ENCODE data around the gene MROH2A.

Gene MROH2A

DNA sequence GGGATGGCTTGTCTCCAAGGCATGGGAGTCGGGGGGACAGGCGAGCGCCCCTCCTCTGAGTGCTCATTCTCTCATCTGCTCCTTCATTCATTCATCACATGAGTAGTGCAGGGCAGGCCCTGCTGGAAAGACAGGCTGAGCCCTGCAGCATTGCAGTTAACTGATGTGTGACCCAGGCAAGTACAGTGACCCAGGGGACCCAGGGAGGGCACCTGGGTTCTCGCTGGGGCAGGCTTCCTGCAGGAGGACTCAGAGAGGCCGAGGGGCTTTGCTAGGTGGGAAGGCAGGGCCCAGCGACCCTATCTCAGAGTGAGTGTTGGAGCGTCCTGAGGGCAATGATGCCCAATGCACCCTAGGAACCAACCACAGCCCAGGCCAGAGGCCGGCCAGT lies 45.6 kb downstream of the MROH2A start:
- FAIRE-seq, result no peak
- TF ChIP-seq POLR2A (IDR thresholded peaks at IDR 0.05; ENCODE audit: low read depth, low read length) (no peak), TAF1 (IDR thresholded peaks at IDR 0.05; ENCODE audit: borderline replicate concordance, low read depth, low read length) (no peak), POLR2AphosphoS5 (IDR thresholded peaks at IDR 0.05; ENCODE audit: low read depth, low read length) (no peak)
- DNase-seq (ENCODE audit: insufficient read length), result no peak

DNA sequence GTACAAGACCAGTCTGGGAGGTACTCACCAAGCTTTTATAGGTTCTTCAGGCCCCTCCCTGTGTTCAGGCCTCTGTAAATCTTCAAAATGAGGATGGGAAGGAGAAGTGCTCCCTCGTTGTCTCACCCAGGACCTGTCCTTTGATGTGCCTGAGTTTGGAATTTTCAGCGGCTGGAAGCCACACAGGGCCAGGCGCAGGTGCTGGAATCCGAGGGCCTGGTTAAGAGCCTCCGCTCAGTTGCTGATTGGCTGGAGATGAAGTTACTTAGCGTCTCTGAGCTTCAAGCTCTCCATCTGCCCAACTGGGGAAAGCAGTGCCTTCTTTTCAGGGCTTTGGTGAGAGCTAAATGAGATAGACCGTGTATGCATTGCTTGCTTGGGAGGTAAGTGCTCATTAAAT lies 46.2 kb downstream of the MROH2A start:
- DNase-seq (ENCODE audit: insufficient read length) (no peak), FAIRE-seq (no peak)
- no peak for TF ChIP-seq TAF1 (IDR thresholded peaks at IDR 0.05; ENCODE audit: borderline replicate concordance, low read depth, low read length)
- TF ChIP-seq POLR2AphosphoS5 (IDR thresholded peaks at IDR 0.05; ENCODE audit: low read depth, low read length), result no peak
- no peak for TF ChIP-seq POLR2A (IDR thresholded peaks at IDR 0.05; ENCODE audit: low read depth, low read length)

- TF ChIP-seq POLR2AphosphoS5 (IDR thresholded peaks at IDR 0.05; ENCODE audit: low read depth, low read length) (no peak), POLR2A (IDR thresholded peaks at IDR 0.05; ENCODE audit: low read depth, low read length) (no peak), TAF1 (IDR thresholded peaks at IDR 0.05; ENCODE audit: borderline replicate concordance, low read depth, low read length) (no peak)
- no peak for FAIRE-seq
- no peak for DNase-seq (ENCODE audit: insufficient read length)
These were observed 50.5 kb downstream of the MROH2A start for GRCh38 chr2:233828546-233829192.

GRCh38 chr2:233829193-233830110 lies 51.3 kb downstream of the MROH2A start:
- no peak for FAIRE-seq
- TF ChIP-seq TAF1 (IDR thresholded peaks at IDR 0.05; ENCODE audit: borderline replicate concordance, low read depth, low read length) (no peak), POLR2A (IDR thresholded peaks at IDR 0.05; ENCODE audit: low read depth, low read length) (no peak), POLR2AphosphoS5 (IDR thresholded peaks at IDR 0.05; ENCODE audit: low read depth, low read length) (no peak)
- no peak for DNase-seq (ENCODE audit: insufficient read length)

DNA sequence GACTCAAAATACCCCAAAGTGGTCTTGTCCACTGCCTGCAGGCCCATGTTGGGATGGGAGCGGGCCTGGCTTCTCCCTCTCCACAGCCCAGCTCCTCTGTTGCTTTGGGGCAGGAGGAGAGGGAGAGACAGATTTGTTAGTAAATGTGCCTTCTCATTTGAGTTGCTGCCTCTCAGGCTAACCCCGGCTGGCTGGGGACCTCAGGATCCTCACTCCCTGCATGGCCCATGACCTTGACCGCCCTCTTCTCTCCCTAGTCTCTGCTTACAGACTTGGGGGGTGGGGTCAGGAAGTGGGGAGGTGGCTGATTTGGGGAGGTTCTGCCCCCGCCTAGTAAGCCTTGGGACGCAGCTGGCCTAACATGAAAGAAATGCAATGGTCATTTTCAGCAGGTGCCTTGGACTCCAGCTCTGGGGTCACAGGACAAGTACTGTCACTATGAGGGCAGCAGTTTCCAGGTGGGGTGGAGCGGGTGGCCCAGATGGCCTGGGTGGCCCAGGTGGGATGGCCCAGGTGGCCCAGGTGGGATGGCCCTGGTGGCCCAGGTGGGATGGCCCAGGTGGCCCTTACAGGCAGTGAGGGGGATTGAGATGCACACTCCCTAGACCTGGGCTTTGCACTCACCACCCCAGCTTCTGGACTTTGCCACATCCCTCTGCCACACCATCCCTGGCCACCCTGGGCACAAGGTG lies 52.1 kb downstream of the MROH2A start:
- DNase-seq (ENCODE audit: insufficient read length) (no peak), FAIRE-seq (no peak)
- no peak for TF ChIP-seq TAF1 (IDR thresholded peaks at IDR 0.05; ENCODE audit: borderline replicate concordance, low read depth, low read length)
- TF ChIP-seq POLR2AphosphoS5 (IDR thresholded peaks at IDR 0.05; ENCODE audit: low read depth, low read length), result no peak
- TF ChIP-seq POLR2A (IDR thresholded peaks at IDR 0.05; ENCODE audit: low read depth, low read length), result no peak

DNA sequence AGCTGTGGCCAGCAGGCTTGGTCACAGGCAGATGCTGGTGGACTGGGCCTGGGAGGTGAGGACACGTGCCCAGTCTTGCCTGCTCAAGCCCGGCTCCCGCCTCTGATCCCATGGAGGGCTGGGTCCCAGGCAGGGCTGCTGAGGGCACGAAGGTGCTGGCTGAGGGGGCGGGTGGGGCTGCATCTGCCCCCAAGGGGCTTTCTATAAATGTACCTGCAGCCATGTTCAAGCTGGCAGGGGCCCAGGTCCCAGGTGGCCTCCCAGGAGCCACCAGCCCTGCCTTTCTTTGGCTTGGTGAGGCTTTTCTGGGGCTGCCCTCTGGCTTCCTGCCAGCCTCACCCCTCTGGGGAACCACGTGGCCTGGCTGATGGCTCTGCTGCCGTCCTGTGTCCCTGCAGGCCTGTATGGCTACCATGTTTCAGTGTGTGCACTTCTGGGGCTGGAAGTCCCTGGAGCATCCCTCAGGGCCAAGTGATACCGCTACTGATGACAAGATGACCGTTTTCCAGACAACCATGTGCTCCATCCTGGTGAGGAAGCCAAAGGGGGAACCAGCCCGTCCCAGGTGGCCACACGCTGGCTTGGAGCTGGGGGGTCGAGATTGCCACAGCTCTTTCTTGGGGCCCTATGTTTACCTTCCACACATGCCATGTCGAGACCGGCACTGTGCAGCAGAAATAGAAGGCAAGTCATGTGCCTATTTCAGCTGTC lies 53.0 kb downstream of the MROH2A start:
- no peak for FAIRE-seq
- no peak for DNase-seq (ENCODE audit: insufficient read length)
- TF ChIP-seq POLR2A (IDR thresholded peaks at IDR 0.05; ENCODE audit: low read depth, low read length) (no peak), POLR2AphosphoS5 (IDR thresholded peaks at IDR 0.05; ENCODE audit: low read depth, low read length) (no peak), TAF1 (IDR thresholded peaks at IDR 0.05; ENCODE audit: borderline replicate concordance, low read depth, low read length) (no peak)

GRCh38 chr2:233831861-233832260 lies 53.7 kb downstream of the MROH2A start:
- no peak for DNase-seq (ENCODE audit: insufficient read length)
- no peak for FAIRE-seq
- TF ChIP-seq TAF1 (IDR thresholded peaks at IDR 0.05; ENCODE audit: borderline replicate concordance, low read depth, low read length), result no peak

DNA sequence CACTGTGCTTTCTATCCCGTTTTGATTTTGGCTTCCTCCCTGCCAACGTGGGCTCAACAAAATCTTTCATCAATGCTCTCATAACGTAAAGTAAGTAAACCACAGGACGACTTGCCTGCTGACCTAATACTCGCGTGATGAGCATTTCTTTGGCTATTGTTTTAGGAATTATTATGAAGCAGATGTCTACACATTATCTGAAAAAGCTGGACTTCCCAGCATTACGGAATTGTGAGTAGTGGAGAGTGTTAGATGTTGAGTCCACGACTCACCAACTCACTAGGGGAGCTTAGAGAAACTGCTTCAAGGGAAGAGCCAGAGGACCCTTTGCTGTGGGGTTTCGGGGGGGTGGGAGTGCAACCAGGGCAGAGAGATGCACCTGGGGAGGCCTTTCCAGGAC lies 54.3 kb downstream of the MROH2A start:
- TF ChIP-seq POLR2A (IDR thresholded peaks at IDR 0.05; ENCODE audit: low read depth, low read length) (no peak), POLR2AphosphoS5 (IDR thresholded peaks at IDR 0.05; ENCODE audit: low read depth, low read length) (no peak), TAF1 (IDR thresholded peaks at IDR 0.05; ENCODE audit: borderline replicate concordance, low read depth, low read length) (no peak)
- no peak for DNase-seq (ENCODE audit: insufficient read length)

GRCh38 chr2:233832869-233833311 lies 54.8 kb downstream of the MROH2A start:
- FAIRE-seq (no peak), DNase-seq (ENCODE audit: insufficient read length) (no peak)
- TF ChIP-seq POLR2A (IDR thresholded peaks at IDR 0.05; ENCODE audit: low read depth, low read length) (no peak), TAF1 (IDR thresholded peaks at IDR 0.05; ENCODE audit: borderline replicate concordance, low read depth, low read length) (no peak), POLR2AphosphoS5 (IDR thresholded peaks at IDR 0.05; ENCODE audit: low read depth, low read length) (no peak)

More for the DNA sequence above, 54.3 kb downstream of the MROH2A start:
- FAIRE-seq, result no peak

GRCh38 chr2:233833345-233833744 lies 55.2 kb downstream of the MROH2A start:
- DNase-seq (ENCODE audit: insufficient read length), result no peak
- no peak for FAIRE-seq
- TF ChIP-seq TAF1 (IDR thresholded peaks at IDR 0.05; ENCODE audit: borderline replicate concordance, low read depth, low read length), result no peak
- TF ChIP-seq POLR2A (IDR thresholded peaks at IDR 0.05; ENCODE audit: low read depth, low read length), result no peak
- no peak for TF ChIP-seq POLR2AphosphoS5 (IDR thresholded peaks at IDR 0.05; ENCODE audit: low read depth, low read length)
